Fibroblast of skin of abdomen (primary cell): ENCODE results near the gene NR3C2.

ENCODE experiments used
- DNase-seq: peaks from one replicate; pipeline ENCODE4 v3.0.0-alpha.2; 2013

Gene NR3C2

DNA sequence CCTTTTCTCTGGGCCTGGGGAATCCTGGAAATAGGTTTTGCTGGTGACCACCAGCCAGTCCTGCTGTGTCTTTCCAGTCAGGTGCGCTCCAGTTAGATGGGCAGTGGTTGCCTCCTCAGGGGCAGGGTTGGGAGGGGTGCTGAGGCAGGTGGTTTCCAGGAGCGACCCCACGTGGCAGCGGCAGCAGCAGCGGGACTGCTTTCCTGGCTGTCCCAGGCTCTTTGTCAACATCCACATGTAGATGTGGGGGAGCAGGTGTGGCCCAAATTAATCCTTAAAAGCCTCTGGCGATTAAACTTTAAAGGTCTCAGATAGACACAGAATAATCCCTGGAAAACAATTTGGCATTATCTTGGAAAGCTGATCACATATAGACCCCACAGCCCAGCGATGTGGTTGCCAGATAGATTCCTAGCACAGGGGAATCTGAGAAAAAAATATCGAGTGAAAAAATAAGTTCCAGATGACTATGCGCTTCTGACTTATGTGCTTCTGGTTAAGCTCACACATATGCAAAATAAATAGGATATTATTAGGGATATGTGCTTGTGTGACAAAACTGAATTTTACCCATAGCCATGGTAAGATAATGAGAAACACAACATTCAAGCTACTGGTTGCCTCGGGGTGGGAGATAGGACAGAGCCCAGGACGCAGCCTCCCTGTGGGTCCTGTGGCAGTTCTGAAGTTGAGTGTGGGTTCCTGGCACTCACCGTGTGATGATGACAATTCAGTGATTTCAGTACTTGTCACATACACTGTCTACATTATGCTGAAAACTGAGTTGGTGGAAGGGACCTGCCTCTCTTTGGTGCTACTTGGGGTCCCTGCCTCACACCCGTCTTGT, 373.9 kb downstream of the NR3C2 start:
- DNase-seq = peak; percentile 30

- peak; percentile 14 for DNase-seq
These were observed 374.8 kb downstream of the NR3C2 start for GRCh38 chr4:148067301-148067916.

DNA sequence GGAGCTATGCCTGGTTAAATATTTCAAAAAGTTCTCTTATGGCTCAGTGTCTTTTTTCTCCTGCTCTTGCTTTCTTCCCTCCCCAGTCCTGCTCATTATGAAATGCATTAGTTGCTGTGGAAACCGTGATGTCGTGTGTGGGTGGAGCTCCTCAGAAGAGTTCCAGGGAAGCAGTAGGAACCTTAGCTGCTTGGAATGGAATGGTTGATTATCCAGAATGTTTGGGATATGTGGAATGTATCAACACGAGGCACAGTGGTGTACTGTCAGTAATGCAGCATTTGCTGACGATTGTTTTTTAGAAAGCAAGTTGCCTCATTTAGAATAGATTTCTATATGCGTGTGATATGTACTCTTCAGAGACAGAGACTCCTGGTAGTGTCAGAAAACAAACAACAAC, 377.1 kb downstream of the NR3C2 start:
- DNase-seq = peak; percentile 68

- no peak for DNase-seq
These were observed 377.8 kb downstream of the NR3C2 start for GRCh38 chr4:148064451-148064850.

DNA sequence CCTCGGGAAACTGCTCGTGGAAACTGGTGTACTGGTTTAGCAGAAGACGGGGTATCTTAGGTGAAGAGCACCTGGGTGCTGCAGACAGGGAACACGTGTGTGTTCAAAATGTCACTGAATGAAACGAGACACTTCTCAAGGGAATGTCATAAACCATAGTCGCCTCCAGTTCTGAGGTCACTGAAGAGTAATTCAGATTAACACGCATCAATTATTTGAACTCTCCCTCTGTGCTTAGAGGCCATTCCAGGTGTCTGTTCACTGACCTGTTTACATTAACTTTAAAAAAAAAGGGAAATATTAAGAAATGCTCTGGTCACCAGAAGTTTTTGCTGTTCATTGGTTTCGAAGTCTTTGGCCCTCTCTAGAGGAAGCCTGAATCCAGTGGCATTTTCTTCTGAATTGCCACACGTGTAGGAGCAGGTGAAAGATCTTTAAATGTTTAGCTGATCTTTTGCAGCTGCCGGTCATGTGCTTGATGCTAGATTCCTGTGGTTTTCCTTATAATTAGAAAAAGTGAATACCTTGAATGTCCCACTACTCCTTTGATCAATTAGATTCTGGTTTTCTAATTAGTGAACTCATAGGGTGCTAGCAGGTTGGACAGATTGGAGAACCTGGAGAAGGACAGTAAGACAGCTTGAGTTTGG, 379.8 kb downstream of the NR3C2 start:
- DNase-seq = no peak

- no peak for DNase-seq
These were observed 380.4 kb downstream of the NR3C2 start for GRCh38 chr4:148061795-148062194.

GRCh38 chr4:148061141-148061481, 381.1 kb downstream of the NR3C2 start:
- no peak for DNase-seq

DNA sequence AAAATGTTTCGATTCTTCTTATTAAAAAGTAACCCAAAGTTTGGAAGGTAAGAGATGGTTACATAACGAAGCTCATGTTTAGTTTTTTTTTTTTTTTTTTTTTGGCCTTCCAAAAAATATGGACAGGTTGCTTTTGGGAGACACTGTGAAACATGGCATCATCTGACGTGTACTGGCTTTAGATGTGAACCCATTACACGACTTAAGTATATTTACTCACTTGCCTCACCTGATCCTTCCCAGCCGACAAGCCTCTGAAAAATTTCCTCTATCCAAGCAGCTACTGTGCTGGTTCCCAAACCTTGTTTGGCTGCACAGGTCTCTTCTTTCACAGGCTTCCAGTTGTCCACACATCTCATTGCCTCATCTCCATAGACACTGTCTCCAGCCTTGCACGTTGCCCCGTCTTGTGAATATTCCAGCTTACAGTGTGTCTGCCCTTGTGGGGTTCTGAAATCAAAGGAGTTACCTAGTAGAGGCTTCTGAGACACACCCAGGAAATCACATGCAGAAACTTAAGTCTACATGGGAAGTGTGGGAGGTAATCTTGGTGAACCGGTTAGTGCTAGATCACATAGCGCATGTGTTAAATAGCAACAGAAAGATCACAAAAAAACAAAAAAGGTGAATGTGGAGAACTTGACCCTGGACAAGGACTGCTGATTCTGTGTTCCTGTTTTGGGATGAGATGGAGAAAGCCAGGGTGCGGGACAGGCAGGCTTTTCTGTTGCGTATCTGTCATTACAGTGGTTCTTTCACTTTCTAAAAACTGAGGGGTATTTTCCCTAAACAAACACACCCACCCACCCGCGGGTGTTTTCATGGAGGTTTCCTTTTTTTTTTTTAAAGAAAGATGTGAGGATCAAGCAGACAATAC, 381.7 kb downstream of the NR3C2 start:
- no peak for DNase-seq

- no peak for DNase-seq
These were observed 382.5 kb downstream of the NR3C2 start for GRCh38 chr4:148059617-148060180.

- DNase-seq = no peak
These were observed 384.0 kb downstream of the NR3C2 start for GRCh38 chr4:148057984-148058859.

GRCh38 chr4:148057516-148057915, 384.7 kb downstream of the NR3C2 start:
- DNase-seq = no peak

- DNase-seq = peak; percentile 61
These were observed 385.3 kb downstream of the NR3C2 start for GRCh38 chr4:148056879-148057278.

- DNase-seq = no peak
These were observed 386.4 kb downstream of the NR3C2 start for GRCh38 chr4:148055844-148056243.

- no peak for DNase-seq
These were observed 387.9 kb downstream of the NR3C2 start for GRCh38 chr4:148054275-148054674.

- no peak for DNase-seq
These were observed 388.8 kb downstream of the NR3C2 start for GRCh38 chr4:148053298-148054003.

- no peak for DNase-seq
These were observed 389.8 kb downstream of the NR3C2 start for GRCh38 chr4:148052448-148052847.

GRCh38 chr4:148051403-148051802, 390.8 kb downstream of the NR3C2 start:
- DNase-seq = no peak

DNA sequence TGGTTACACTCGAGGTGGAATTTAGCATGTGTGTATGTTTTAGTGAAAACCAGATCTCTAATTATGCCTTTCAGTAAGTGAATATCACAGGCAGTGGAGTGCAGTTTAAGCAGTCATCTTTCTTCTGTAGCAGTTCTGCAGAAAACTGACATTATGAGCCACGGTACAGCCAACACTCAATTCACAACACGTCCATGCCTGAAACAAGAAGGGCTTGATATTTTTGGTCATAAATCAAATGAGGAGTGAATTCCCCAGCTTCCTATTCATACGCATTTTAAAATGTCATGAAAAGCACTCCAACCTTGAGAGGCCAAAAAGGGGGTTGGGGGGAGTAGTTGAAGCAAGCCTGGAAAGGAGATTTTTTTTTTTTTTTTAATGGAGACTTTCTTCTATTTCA, 393.6 kb downstream of the NR3C2 start:
- no peak for DNase-seq

GRCh38 chr4:148044912-148045352, 397.3 kb downstream of the NR3C2 start:
- DNase-seq = no peak

GRCh38 chr4:148044089-148044911, 397.9 kb downstream of the NR3C2 start:
- DNase-seq = no peak
